GM12872 (cell line): ENCODE data around the gene RYR1.

Experiments used
- TF ChIP-seq, protein P1 (sequence below): IDR thresholded peaks from 3 replicates; pipeline ENCODE4 v1.5.1; 2011; ENCODE audit warnings: low read depth, mild to moderate bottlenecking, low read length, moderate library complexity; ENCODE audit not compliant: insufficient read depth

RYR1 gene

DNA sequence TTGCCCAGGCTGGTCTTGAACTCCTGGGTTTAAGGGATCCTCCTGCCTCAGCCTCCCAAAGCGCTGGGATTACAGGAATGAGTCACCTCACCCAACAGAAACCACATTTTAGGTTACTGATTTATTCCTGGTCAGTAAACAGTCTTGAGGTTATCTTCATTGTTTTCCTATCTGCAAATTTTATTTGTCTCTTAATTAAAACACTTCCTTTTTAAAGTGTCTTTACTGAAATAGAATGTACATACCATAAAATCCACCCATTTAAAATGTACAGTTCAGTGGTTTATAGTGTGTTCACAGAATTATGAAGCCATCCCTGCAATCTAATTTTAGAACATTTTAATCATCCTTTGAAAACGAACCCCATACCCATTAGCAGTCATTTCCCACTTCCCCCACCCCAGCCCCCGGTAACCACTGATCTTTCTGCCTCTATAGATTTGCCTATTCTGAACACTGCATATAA, 121.2 kb downstream of the RYR1 start:
- TF ChIP-seq, protein P1, sequence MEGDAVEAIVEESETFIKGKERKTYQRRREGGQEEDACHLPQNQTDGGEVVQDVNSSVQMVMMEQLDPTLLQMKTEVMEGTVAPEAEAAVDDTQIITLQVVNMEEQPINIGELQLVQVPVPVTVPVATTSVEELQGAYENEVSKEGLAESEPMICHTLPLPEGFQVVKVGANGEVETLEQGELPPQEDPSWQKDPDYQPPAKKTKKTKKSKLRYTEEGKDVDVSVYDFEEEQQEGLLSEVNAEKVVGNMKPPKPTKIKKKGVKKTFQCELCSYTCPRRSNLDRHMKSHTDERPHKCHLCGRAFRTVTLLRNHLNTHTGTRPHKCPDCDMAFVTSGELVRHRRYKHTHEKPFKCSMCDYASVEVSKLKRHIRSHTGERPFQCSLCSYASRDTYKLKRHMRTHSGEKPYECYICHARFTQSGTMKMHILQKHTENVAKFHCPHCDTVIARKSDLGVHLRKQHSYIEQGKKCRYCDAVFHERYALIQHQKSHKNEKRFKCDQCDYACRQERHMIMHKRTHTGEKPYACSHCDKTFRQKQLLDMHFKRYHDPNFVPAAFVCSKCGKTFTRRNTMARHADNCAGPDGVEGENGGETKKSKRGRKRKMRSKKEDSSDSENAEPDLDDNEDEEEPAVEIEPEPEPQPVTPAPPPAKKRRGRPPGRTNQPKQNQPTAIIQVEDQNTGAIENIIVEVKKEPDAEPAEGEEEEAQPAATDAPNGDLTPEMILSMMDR = no peak

DNA sequence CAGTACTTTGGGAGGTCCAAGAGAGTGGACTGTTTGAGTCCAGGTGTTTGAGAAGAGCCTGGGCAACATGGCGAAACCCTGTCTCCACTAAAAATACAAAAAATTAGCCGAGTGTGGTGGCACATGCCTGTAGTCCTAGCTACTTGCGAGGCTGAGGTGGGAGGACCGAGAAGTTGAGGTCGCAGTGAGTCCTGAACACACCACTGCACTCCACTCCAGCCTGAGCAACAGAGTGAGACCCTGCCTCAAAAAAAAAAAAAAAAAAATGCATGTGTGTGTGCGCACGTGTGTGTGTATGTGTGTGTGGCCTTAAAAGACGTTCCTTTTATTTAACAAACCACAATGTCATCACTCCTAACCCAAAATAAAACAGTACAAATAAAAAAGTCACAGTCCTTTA, 121.7 kb downstream of the RYR1 start:
- TF ChIP-seq, protein P1 = no peak

DNA sequence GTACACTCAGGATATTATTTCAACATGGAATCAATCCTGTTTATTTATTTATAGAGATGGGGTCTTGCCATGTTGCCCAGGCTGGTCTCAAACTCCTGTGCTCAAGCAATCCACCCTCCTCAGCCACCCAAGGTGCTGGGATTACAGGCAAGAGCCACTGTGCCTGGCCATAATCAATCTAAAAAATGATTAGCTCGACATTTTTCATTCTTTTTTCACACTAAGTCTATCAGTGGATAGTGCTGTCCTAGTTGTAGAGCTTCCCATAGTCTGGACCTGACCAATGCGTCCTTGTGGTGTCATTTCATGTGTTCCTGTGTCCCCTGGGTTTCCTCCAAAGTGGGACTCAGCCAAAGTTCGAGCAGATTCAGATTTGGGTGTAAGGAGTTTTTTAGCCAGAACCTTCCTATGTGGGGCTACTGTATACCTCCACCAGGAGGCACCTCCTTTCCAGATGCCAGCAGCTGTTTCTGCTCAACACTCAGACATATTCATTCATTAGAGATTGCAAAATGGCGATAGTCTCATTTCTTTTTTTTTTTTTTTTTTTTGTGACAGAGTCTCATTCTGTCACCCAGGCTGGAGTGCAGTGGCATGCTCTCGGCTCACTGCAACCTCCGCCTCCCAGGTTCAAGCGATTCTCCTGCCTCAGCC, 123.2 kb downstream of the RYR1 start:
- TF ChIP-seq, protein P1 = peak; percentile 58; the same call in 2 of the 3 replicates

DNA sequence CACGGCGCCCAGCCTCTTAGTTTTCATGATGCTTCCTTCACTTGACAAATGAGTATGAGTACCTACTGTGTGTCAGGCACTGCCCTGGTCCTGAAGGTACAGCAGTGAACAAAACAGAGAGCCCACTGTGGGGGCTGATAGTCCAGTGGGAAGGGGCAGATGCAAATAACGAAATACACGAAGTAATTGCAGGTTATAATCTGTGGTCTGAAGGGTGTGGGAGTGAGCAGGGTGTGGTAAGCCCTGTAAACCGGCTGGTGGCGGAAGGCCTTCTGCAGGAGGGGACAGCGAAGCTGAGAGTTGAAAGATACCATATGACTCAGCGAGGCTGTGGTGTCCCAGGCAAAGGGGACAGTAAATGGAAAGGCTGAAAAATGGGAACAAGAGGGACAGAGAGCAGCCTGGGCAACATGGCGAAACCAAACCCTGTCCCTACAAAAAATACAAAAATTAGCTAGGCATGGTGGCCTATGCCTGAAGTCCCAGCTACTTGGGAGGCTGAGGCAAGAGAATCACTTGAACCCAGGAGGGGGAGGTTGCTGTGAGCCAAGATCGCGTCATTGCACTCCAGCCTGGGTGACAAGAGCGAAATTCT, 123.8 kb downstream of the RYR1 start:
- TF ChIP-seq, protein P1 = peak; percentile 53

DNA sequence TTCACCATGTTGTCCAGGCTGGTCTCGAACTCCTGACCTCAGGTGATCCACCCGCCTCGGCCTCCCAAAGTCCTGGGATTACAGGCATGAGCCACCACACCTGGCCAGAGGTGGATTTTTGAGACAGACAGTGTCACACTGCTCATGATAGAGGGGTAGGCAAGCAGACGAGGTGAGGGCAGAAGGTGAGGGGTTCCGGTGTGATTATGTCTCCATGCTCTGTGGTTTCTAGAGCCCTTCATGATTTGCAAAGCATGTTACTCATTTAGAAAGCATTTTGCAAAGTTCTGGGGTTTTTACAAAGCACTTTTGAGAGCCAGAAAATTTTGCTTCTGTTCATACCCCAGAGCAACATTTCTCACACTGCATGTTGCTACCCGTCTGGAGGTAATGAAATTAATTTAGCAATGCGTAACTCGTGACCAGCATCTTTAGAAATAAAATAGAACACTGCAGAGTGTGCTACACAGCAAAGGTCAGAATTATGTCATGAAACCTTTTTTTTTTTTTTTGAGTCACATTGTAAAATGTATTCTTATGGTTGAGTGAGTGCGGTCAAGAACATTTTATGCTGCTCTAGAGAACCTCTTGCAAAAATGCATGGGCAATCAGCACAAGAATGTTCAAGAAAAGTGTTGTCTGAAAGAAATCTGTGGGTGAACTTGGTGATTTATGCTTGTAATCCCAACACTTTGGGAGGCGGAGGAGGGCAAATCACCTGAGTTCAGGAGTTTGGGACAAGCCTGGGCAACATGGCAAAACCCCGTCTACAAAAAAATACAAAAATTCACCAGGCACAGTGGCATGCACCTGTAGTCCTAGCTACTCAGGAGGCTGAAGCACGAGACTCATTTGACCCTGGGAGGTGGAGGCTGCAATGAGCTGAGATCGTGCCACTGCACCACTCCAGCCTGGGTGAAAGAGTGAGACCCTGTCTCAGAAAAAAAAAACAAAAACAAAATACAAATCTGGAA, 126.2 kb downstream of the RYR1 start:
- TF ChIP-seq, protein P1 = no peak

- TF ChIP-seq, protein P1 = no peak
Observed at GRCh38 chr19:38561053-38561606, 127.6 kb downstream of the RYR1 start.

DNA sequence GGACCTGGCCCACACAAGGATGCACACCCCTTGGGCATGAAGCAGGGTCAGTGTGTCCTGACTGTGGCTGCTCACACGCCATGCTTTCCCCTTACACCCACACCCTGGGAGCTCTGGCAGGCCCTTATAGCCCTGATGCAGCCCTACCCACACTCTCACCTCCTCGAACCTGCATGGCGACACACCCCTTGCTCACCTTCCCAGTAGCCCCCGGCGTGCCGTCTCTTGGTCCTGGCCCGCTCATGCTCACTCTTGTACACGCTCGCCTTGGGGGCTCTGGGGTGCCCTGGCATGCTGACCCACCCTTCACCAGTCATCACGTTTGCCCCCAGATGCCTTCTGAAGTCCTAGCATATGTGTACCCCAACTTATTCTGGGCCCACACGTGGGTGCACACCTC, 128.2 kb downstream of the RYR1 start:
- TF ChIP-seq, protein P1 = no peak
